HL-60 (cell line): Measurements from ENCODE around the gene MAP6.

ENCODE experiments used
- DNase-seq, 2 experiments: peaks; one replicate each; pipeline ENCODE4 v3.0.0-alpha.2; 2010 to 2020; ENCODE audit warnings: low read depth in 1 of 2, low spot score in 1 of 2
- H3K27ac ChIP-seq: fragments of 250-450 bp; sonication (Bioruptor Pico); replicated peaks from 2 replicates; pipeline ENCODE4 v1.5.1; 2020; ENCODE audit warnings: mild to moderate bottlenecking, moderate library complexity
- H3K27me3 ChIP-seq: fragments of 250-450 bp; sonication (Bioruptor Pico); 2 replicates; pipeline ENCODE4 v1.5.1; 2021; ENCODE audit warnings: mild to moderate bottlenecking, moderate library complexity; ENCODE audit not compliant: insufficient read depth, poor library complexity, severe bottlenecking
- H3K4me3 ChIP-seq: replicated peaks from 2 replicates; pipeline ENCODE4 v1.5.1; 2011; ENCODE audit warnings: mild to moderate bottlenecking, control low read depth, low read length; ENCODE audit not compliant: insufficient read depth
- CTCF ChIP-seq: IDR thresholded peaks from one replicate; pipeline ENCODE4 v1.5.1; 2011; ENCODE audit warnings: low read length, control low read depth, inconsistent platforms; ENCODE audit not compliant: insufficient read depth
- GABPA ChIP-seq: IDR thresholded peaks from 2 replicates; pipeline ENCODE4 v1.6.1; 2012; ENCODE audit warnings: low read depth
- POLR2AphosphoS5 ChIP-seq: IDR thresholded peaks from 2 replicates; pipeline ENCODE4 v1.6.1; 2012; ENCODE audit warnings: low read depth
- REST ChIP-seq: IDR thresholded peaks from 2 replicates; pipeline ENCODE4 v1.6.1; 2012; ENCODE audit warnings: low read depth; ENCODE audit not compliant: insufficient replicate concordance
- SPI1 ChIP-seq: IDR thresholded peaks from 2 replicates; pipeline ENCODE4 v1.6.1; 2012; ENCODE audit warnings: low read depth, mild to moderate bottlenecking, borderline replicate concordance

MAP6 gene

GRCh38 chr11:75570559-75571139 is 98.2 kb downstream of the MAP6 start:
- no peaks in the 10 kb centered on the region for H3K27me3 ChIP-seq
- TF ChIP-seq SPI1 (no peak), REST (no peak), CTCF (no peak), POLR2AphosphoS5 (no peak), GABPA (no peak)
- H3K4me3 ChIP-seq = no peak overlapping the region
- no peak for DNase-seq
- no peak overlapping the region for H3K27ac ChIP-seq

GRCh38 chr11:75568616-75569219 is 100.1 kb downstream of the MAP6 start:
- no peak for TF ChIP-seq POLR2AphosphoS5
- TF ChIP-seq REST = no peak
- TF ChIP-seq CTCF = no peak
- no peak for TF ChIP-seq SPI1
- no peak for TF ChIP-seq GABPA
- H3K4me3 ChIP-seq = no peak overlapping the region

DNA sequence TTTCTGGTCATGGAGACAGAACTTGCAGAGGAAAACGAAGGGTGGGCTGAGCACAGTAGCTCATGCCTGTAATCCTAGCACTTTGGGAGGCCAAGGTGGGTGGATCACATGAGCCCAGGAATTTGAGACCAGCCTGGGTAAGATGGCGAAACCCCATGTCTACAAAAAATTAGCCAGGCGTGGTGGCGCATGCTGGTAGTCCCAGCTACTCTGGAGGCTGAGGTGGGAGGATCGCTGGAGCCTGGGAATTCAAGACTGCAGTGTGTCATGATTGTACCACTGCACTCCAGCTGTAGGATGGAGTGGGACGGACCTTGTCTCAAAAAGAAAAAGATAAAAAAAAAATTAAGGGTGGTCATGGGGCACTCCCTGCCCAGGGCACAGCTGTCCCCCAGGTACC is 100.9 kb downstream of the MAP6 start:
- Histone ChIP-seq H3K27ac (no peak overlapping the region), H3K27me3 (peaks cover 2% of the 10 kb centered on the region), H3K4me3 (no peak overlapping the region)
- TF ChIP-seq REST (no peak), GABPA (no peak), CTCF (no peak), POLR2AphosphoS5 (no peak), SPI1 (no peak)
- no peak for DNase-seq

More at GRCh38 chr11:75568616-75569219, 100.1 kb downstream of the MAP6 start:
- Histone ChIP-seq H3K27me3 (no peaks in the 10 kb centered on the region), H3K27ac (no peak overlapping the region)
- DNase-seq = no peak
